Uterus (tissue), 2 donors: Measurements from ENCODE around the gene TOLLIP.

ENCODE experiments used
- CTCF ChIP-seq, 4 experiments: fragments of 200-600 bp in 2 of 4; fragments of 450-650 bp in 2 of 4; sonication (generic) in 2 of 4; IDR thresholded peaks; one replicate each; pipeline ENCODE4 v1.5.1; 2016 to 2019; ENCODE audit warnings: antibody characterized with exemption in 4 of 4, mild to moderate bottlenecking in 2 of 4, moderate library complexity in 1 of 4
- POLR2A ChIP-seq, 2 donors: fragments of 450-650 bp; IDR thresholded peaks; one replicate each; pipeline ENCODE4 v1.6.1; 2016; ENCODE audit warnings: antibody characterized with exemption in 2 of 2, mild to moderate bottlenecking in 1 of 2, moderate library complexity in 1 of 2

- no peak for TF ChIP-seq CTCF (IDR thresholded peaks at IDR 0.05)
- no peak for TF ChIP-seq POLR2A (IDR thresholded peaks at IDR 0.05)
Observed at GRCh38 chr11:1285316-1285744, 24.1 kb downstream of the TOLLIP start.
